Adrenal gland (tissue), 5 donors: ENCODE data around the gene GCNT1.

ENCODE experiments used
- POLR2A ChIP-seq, 2 donors: fragments of 450-650 bp; IDR thresholded peaks; one replicate each; pipeline ENCODE4 v1.6.1; 2017; ENCODE audit warnings: antibody characterized with exemption in 2 of 2, mild to moderate bottlenecking in 2 of 2, moderate library complexity in 1 of 2
- TF ChIP-seq, protein P1 (sequence below), 6 experiments: fragments of 450-650 bp in 4 of 6; fragments of 200-600 bp in 2 of 6; sonication (generic) in 1 of 6; IDR thresholded peaks; 1 replicate in 5 of 6; 2 replicates in 1 of 6; pipeline versions ENCODE4 v1.5.1 to v1.8.0; 2016 to 2021; ENCODE audit warnings: antibody characterized with exemption in 6 of 6, mild to moderate bottlenecking in 2 of 6, moderate library complexity in 1 of 6
- donor health status: DM: no; HTN: no; CAD: no.

DNA sequence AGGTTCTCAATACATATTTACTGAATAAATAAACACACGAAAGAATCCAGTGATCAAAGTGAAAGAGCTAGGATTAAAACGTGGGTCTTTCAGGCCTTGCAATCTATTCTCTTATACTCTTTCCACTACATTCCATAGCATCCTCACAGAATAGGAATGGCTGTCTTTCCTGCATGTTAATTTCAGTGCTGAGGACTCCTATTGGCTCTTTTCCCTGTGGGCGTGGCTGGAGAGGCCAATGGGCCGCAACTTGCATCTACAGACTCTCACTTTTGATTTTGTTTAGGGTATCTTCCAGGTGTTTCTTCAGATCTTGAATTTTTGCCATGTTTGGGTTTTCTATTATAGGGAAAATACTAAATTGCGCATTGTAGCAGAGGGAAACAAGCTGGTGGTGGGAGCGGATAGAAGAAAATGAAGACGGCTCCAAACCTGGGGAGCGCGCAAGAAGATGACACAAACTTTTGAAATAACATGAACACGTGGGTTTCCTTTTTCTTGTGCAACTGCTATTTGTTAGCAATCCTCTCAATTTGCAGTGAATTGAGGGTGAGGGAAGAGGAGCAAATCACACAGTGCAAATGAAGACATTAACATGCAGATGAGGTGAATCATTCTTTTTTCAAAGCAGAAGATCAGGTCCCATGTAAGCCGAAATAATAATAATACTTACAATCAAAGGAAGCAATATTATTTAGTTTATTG is 93.9 kb downstream of the GCNT1 start:
- TF ChIP-seq, protein P1, sequence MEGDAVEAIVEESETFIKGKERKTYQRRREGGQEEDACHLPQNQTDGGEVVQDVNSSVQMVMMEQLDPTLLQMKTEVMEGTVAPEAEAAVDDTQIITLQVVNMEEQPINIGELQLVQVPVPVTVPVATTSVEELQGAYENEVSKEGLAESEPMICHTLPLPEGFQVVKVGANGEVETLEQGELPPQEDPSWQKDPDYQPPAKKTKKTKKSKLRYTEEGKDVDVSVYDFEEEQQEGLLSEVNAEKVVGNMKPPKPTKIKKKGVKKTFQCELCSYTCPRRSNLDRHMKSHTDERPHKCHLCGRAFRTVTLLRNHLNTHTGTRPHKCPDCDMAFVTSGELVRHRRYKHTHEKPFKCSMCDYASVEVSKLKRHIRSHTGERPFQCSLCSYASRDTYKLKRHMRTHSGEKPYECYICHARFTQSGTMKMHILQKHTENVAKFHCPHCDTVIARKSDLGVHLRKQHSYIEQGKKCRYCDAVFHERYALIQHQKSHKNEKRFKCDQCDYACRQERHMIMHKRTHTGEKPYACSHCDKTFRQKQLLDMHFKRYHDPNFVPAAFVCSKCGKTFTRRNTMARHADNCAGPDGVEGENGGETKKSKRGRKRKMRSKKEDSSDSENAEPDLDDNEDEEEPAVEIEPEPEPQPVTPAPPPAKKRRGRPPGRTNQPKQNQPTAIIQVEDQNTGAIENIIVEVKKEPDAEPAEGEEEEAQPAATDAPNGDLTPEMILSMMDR (IDR thresholded peaks at IDR 0.05), result no peak
- no peak for TF ChIP-seq POLR2A (IDR thresholded peaks at IDR 0.05)
